Stimulated activated CD8-positive, alpha-beta memory T cell treated with anti-CD3 and anti-CD28 coated beads, Interleukin-4, amount 100 ng/mL, for 4 hours (primary cell): ENCODE measurements around the gene CMTR1.
"Not testable (repeated sequence)": the region's sequence is repeated elsewhere in the genome, so short reads cannot be mapped to it uniquely, and the experiment has no call there.

Experiments used
- DNase-seq, 2 donors: peaks; one replicate each; pipeline ENCODE4 v3.0.0-alpha.2; 2020; ENCODE audit warnings: low read depth in 2 of 2, low spot score in 1 of 2

Gene CMTR1

DNA sequence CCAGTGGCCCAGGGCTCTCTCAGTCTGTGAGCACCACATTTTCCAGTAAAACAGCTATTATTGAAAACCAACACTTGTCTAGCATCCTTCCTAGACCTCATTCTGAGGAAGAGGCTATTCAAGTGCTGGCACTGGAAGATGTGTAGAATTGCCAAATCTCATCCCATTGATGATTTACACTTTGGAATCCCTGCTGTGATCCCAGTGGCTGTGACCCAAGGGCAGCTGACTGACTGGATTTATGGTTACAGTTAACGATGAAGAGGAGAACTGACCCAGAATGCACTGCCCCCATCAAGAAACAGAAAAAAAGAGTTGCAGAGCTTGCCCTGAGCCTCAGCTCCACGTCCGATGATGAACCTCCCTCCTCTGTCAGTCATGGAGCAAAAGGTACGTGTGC is 2.4 kb downstream of the CMTR1 start:
- no peak for DNase-seq

DNA sequence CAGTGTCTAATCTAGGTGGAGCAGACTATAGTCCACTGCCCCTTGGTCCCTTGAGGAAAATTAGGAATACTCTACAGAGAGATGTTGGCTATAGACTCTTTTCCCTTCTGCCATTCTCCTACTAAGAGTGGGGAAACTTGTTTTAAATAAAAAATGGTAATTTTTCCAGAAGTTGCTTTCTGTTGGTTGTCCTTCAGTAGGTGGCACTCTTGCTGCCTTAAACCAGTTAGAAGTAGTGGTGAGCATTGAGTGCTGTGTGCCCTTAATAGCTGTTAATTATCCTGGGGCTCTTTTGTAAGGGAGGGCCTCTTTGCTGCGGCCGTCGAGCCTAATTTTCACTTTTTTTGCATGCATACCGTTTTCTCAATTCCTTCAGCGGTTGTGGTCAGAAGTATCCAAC is 2.8 kb downstream of the CMTR1 start:
- no peak for DNase-seq

DNA sequence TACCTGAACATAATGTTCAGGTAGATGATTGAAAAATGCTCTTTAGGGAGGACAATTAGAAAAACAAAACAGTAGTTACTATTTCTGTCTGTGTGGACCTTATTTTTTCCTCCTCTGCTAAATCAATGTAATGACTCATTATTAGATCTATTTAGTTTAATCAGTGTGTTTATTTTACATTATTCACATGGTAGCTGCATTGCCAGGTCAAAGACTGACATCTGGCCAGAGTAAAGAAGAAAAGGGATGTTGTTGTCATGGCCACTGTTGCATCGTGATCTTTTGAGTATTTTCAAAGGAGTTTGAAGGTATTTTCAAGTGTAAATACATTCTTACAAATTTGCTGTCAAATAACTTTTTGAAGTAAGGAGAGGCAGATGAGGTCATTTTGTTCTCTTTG is 5.9 kb downstream of the CMTR1 start:
- DNase-seq: no peak

DNA sequence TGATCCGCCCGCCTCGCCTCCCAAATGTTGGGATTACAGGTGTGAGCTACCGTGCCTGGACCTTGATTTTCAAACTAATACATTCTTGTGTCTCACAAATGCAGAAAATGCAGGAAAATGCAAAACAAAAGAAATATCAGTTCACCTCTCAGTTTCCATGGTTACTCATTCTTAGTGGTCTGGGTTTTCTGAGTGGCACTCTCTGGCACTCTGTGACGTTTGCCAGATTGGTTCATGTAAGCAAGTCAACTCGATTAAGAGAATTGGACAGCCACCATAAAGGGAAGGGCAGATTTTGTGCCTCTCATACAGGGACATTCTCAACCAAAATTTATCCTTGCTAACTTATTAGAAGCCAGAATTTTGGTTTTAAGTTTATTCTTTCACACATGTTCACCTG is 8.6 kb downstream of the CMTR1 start:
- DNase-seq: no peak

DNA sequence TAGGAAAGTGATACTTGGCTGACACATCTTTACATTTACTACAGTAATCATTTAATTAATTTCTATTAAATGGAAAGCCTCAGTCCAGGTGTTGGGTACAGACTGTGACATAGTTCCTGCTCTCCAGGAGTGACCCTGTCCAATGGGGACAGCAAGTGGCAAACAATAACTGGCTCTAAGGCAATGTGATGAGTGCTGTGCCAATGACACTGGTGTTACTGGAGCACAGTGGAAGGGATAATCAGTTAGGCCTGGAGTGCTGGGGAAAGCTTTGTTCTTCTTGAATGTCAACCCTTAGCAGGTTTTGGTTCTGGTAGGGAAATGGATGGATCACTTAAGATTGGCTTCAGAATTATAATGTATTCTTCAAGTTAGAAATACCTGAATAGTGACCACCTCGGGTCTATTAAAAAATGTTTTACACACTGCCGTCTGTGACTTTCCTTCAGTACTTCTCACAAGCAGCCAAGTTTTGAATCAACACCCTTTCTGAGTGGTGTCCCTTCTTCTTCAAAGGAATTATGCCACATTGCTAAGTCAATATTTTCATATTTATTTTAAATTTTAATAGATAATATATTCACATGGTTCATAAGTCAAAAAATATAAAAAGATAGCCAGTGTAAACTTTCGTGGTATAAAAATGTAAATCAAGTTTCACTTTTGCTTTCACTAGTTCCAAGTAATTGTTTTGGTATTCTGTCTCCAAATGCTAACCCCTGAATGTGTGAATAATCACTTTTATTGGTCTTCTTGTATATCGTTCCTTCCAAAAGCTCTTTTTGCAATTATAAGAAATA is 9.6 kb downstream of the CMTR1 start:
- DNase-seq: no peak

DNA sequence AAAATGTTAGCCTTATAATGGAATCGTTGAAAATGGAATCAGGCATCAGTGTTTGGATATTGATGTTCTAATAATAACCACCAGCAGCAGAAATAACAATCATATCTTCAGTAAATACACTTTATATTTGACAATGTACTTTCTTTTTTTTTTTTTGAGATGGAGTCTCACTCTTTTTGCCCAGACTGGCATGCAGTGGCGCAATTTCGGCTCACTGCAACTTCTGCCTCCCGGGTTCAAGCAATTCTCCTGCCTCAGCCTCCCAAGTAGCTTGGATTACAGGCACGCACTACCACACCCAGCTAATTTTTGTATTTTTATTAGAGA is 10.2 kb downstream of the CMTR1 start:
- not testable (repeated sequence) for DNase-seq

DNA sequence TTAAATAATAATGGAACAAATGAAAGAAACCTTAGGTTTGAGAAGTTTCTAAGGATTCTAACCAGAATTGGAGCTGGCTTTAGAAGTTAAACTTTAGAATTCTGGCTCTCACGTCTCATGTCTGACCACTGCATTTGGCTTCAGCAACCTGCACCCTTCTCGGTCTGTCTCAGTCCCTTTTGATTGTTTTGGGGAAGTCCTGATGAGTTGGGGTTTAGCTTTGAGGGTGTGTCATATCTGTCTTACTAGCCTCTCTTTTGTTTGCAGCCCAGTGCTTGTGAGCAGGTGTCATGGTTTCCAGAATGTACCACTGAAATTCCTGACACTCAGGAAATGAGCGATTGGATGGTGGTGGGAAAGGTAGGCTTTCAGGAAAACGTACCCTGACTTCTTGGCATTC is 17.0 kb downstream of the CMTR1 start:
- DNase-seq: no peak

DNA sequence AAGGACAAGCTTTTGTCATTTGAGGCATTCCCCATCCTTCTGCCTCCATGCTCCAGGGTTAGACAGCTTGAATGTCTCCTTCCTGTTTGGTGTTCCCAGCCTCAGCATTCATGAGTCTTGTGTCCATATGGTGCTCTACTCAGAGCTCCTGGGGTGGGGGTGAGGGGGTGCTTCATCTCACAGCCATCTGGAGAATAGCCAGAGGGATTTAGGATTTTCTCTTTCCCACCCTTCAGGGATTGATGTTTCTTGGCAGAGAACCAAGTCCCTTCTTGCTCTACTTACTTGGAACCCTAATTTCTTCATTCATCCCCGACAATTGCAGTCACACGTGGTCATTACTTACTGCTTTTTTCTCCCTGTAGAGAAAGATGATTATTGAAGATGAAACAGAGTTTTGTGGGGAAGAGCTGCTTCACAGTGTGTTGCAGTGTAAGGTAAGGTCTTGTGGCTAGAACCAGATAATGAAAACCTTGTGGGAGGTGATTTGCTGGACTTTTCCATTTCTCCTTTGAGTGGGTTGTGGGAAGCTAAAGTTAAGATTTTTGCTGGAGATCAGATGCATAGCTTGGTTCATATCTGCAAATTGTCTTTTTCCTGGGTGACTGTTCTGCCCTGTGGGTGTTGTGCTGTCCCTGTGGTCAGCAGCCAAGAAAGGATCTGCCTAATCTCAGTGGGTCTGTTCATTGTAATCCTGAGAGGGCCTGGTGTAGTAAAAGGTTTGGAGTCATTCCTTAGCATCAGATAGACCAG is 18.6 kb downstream of the CMTR1 start:
- no peak for DNase-seq

DNA sequence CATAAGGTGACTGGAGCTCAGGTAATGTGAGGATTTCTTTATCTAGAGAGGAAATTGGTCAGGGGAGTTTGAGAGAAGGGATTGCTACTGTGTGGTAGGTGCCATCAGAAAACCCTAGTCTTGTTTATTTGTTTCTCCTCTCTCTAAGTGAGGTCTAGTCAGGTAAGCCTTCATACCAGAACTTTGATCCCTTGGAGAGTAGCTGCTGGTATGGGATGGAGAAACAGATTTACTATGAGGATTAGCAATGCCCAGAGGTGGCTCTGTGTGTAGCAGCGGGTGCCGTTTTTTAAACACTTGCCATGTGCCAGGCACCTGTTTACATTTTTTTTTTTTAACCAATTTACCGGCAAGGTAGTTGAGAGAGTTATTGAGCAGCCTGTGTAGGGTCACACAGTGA is 19.5 kb downstream of the CMTR1 start:
- DNase-seq: no peak

DNA sequence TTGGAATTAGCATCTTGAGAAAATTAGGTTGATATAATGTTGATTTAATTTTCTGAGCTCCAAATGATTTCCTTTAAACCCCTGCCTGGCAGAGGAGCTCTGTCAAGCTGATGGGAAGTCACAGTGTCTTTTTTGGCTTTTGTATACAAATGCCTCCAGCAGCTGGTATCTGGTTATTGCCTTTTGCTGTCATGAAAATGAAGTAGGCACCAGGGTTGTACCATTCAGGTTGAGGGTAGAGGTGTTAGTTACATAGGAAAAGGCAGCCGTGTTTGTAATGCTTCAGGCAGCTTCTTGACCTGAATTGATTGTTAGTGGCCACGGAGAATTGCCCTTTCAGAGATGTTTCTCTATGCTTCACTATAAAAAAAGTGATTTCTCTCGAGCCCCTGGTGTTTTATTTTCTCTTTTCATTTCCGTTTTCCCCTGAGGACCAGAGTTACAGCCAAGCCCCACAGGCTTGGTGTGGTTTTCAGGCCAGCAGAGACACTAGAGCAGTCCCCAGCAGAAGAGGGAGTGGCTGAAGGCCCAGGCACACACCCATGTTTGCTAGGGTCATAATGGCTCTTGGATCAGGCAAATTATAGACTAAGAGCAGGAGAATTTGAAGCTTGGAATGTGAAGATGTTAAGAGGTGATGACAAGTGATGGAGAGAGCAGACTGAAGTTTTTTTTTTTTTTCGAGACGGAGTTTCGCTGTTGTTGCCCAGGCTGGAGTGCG is 21.6 kb downstream of the CMTR1 start:
- DNase-seq: no peak

DNA sequence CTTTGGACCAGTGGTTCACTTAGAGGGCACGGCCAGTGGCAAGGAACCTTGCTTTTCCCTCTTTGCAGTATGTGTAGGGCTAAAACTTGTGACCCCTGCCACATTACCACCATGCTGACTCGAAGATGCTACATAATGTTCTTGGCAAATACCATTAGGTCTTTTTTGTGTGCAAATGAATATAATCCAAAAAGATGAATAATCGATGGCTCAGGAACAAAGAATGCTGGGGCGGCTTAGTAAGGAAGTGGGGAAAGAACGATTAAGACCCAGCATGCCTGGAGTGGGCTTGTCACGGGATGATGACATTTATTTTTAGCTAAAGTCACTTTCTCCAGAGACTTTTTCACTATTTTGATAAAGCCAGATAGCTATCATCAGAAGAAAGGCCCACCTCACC is 23.1 kb downstream of the CMTR1 start:
- DNase-seq: no peak

DNA sequence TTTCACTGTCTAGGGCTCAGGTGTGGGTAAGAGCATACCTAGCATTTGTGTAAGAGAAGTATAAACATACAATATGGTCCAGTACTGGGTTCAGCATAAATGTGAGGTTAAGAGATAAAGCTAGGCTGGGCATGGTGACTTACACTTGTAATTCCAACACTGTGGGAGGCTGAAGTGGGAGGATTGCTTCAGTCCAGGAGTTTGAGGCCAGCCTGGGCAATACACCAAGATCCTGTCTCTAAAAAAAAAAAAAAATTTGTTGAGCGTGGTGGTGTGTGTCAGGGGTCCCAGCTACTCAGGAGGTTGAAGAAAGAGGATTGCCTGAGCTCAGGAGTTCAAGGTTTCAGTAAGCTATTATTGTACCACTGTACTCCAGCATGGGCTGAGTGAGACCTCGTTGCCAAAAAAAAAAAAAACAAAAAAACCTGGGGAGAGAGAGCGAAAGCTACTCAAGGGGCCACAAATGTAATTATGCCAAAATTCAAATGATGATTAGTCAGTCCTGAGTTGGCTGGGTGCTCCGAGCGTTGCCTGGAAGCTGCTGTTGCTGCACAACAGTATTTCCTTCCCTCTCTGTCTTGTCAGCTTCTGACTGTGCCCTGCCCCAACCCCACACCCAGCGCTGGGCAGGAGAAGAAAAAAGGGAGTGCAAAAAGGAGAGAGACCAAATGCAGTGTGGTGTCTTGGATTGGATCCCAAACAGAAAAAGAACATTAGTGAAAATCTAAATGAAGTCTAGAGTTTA is 24.0 kb downstream of the CMTR1 start:
- DNase-seq: no peak

DNA sequence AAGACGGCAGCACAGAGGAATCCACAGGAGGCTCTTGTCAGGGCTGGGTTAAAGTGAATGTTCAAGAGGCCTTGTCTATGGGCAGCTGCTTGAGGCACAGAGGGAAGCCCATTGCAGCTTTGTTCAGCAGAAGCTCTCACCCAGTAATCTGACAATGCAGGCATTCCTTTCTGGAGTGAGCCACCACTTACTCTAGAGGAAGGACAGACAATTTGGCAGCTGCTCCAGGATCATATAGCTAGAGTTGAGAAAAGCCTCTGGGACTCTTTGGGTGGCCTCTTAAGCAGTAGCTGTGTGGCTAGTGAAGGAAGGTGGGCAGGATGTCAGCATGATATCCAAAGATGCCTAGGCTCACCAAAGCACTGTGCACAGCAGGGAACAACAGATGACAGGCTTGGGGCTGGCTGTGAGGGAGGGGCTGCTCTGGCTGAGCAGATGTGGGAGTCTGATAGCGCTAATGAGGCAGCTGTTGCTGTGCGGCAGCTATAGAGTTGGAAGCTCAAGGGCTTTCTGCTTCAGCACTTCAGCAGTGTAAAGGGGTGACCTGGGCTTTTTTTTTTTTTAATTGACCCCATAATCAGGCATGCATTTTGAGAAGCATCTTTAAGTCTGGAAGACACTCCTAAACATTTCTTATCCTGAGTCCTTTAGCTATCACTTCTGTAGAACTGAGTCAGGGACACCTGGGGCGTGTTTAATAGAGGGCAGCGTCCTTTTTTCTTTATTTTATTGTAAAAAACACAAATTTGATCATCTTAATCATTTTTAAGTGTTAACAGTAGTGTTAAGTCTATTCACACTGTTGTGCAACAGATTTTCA is 27.2 kb downstream of the CMTR1 start:
- DNase-seq: no peak

DNA sequence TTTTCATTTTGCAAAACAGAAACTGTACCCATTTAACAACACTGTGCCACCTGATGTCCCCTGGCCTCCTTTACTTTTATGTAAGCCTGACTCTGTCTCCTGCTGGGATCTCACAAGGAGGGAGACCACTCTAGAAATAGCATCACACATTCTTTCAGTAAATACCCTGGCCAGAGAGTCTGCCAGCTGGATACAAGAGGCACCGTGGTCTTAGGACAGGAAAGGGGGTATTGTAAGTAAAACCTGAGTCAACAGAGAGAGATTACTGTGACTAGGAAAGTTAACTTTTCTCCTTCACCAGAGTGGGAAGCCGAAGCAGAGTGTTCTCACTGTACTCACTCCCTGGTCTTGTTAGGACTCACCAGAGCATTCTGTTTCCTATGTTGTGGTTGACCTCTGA is 27.8 kb downstream of the CMTR1 start:
- DNase-seq: no peak

DNA sequence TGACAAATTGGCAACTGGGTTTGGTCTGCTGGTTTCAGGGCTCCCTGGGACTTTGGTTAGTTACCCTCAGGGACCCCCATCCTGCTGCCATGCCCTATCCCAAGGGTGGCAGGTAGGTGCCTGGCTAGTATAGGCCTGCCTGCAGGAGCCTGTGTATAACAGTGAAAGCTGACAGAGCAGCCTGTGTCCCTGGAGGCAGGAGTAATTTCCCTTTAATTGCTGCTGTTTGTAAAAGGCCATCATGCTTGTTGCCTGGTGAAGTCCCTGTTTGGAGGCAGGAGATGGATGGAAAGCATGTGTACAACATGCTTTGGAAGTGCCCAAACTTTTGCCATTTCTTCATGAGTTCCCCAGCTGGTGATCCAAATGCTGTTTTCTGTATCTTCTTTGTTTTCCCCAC is 30.1 kb downstream of the CMTR1 start:
- no peak for DNase-seq

DNA sequence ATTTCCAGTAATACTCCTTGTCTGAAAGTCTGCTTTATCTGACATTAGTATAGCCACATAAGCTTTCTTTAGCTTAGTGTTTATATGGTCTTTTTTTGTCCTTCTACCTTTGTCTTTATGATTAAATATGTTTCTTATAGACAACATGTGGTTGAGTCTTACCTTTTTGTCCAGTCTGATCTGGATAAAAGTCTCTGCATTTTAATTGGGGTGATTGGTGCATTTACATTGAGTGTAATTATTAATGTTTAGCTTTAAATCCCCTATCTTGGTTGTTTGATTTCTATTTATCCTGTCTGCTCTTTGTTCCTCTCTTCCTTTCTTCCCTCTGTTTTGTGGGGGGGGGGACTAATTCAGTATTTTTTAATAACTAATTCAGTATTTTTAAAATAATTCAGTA is 34.7 kb downstream of the CMTR1 start:
- no peak for DNase-seq

DNA sequence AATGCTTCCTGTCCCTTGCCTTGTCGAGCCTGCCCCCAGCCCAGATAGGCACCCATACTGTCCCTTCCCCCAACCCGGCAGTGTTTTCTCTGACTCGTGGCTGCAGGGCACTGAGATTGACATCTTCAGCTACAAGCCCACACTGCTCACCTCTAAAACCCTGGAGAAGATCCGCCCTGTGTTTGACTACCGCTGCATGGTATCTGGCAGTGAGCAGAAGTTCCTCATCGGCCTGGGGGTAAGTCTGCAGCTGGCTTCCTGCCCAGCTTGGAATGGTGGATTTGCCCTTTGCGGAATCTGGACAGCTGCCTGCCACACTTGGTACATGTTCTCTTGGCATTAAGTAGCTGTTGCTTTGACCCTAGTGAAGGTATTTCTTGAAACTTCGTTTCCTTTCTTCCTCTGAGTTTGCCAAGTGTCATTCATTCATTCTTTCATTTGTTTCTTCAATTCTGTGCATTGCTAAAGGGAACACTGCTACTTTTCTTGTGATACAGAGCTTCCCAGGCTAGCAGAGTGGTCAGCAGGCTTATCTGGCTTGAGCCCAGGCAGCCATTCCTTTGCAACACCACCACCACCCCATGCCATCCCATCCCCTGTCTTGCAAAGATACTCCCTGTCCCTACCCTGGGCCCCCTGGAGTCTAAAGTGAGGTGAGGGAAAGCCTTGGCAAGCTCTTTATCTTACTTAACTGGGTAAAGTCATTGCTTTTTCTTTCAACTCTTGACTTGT is 40.5 kb downstream of the CMTR1 start:
- no peak for DNase-seq

DNA sequence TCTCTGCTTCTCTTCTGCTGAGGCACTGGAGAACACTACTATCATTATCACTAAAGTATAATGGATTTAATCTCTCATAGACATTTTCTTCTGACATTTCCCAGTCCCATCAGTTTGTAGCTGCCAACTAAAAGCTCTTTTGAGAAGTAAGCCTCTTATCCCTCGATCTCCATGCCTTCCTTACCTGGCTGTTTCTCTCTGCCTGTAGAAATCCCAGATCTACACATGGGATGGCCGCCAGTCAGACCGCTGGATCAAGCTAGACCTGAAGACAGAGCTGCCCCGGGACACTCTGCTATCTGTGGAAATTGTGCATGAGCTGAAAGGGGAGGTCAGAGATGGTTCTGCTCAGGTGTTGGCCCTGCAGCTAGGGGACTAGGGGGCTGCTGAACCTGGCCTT is 41.3 kb downstream of the CMTR1 start:
- no peak for DNase-seq

DNA sequence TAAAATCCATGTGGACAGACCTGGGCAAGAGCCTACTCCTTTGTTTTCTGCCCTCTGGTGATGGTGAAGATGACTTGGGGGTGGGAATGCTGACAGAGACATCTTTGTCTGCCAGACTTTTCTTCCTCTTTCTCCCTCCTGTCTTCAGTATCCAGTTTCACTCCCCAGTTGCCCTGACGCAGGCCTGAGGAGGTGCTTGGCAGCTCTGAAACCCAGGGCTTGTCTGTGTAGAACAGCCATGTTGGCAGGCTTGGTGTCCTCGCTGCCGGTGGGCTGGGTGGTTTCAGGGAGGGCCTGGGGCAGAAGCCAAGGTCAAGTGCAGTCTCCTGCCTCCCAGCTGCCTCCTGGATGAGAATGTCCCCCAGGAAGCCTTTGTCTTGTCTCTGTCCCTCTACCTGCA is 44.2 kb downstream of the CMTR1 start:
- no peak for DNase-seq
